Stomach (tissue), 9 donors: Measurements from ENCODE around the gene KTN1. TPM values are rescaled to one million over a fixed set of nuclear protein-coding genes. Genes with fewer than 3 reads are reported as not detected.

ENCODE experiments used
- DNase-seq, 2 donors: peaks; one replicate each; pipeline versions ENCODE4 v3.0.0 to v3.0.0-alpha.2; 2013 to 2019
- H3K27ac ChIP-seq, 5 donors: fragments of 200-600 bp in 4 of 5; sonication (generic) in 4 of 5; one replicate each; pipeline ENCODE4 v1.5.1; 2013 to 2019; ENCODE audit warnings: mild to moderate bottlenecking in 1 of 5, moderate library complexity in 1 of 5
- H3K27me3 ChIP-seq, 3 donors: fragments of 200-600 bp; sonication (generic); one replicate each; pipeline ENCODE4 v1.5.1; 2017 to 2019; ENCODE audit warnings: mixed run types in 1 of 3
- H3K36me3 ChIP-seq, 4 donors: fragments of 200-600 bp; sonication (generic); 1 replicate in 3 of 4; 2 replicates in 1 of 4; pipeline ENCODE4 v1.5.1; 2016 to 2019
- H3K4me1 ChIP-seq, 4 donors: fragments of 200-600 bp; sonication (generic); one replicate each; pipeline ENCODE4 v1.5.1; 2016 to 2019
- H3K4me3 ChIP-seq, 4 donors: fragments of 200-600 bp; sonication (generic) in 3 of 4; one replicate each; pipeline ENCODE4 v1.5.1; 2016 to 2019; ENCODE audit warnings: mild to moderate bottlenecking in 1 of 4
- H3K9me3 ChIP-seq, 4 donors: fragments of 200-600 bp; sonication (generic); one replicate each; pipeline ENCODE4 v1.5.1; 2016 to 2019
- CTCF ChIP-seq, 7 experiments: fragments of 450-650 bp in 4 of 7; fragments of 200-600 bp in 3 of 7; sonication (generic) in 3 of 7; IDR thresholded peaks; one replicate each; pipeline ENCODE4 v1.5.1; 2016 to 2019; ENCODE audit warnings: antibody characterized with exemption in 7 of 7, control low read depth in 2 of 7, mild to moderate bottlenecking in 1 of 7
- EP300 ChIP-seq: sonication (generic); formaldehyde crosslinking; IDR thresholded peaks from one replicate; pipeline ENCODE4 v1.6.1; 2017; ENCODE audit warnings: antibody characterized with exemption
- POLR2A ChIP-seq, 4 donors: fragments of 450-650 bp; IDR thresholded peaks; one replicate each; pipeline ENCODE4 v1.6.1; 2016; ENCODE audit warnings: antibody characterized with exemption in 4 of 4, control low read depth in 2 of 4, mild to moderate bottlenecking in 1 of 4, moderate library complexity in 1 of 4
- POLR2AphosphoS5 ChIP-seq, 3 donors: sonication (generic); formaldehyde crosslinking; IDR thresholded peaks; one replicate each; pipeline ENCODE4 v1.6.1; 2016; ENCODE audit warnings: antibody characterized with exemption in 3 of 3
- WGBS, 5 donors: extraction: QIAGEN DNeasy Blood & Tissue Kit in 3 of 5; methylation state at CpG; one replicate each; pipeline versions ENCODE4 v1.1.5 to v1.1.7; 2013 to 2018; 5-methylcytosine and 5-hydroxymethylcytosine counted together
- intact Hi-C: fragments of 100-400 bp; cut with DNase I; formaldehyde crosslinking; loops from one replicate; pipeline ENCODE4 v1.15.1; 2023; ENCODE audit warnings: low total_unique reads
- polyA plus RNA-seq, 3 donors: library from polyadenylated mRNA; stranded (reverse); fragments of 200-250 nt; gene quantifications; one replicate each; pipeline ENCODE4 v1.2.3, GENCODE V29; 2013
- total RNA-seq, 5 donors: library from RNA; depleted of rRNA; stranded (reverse); fragments of >200 nt; gene quantifications; one replicate each; pipeline versions ENCODE4 v1.1.0 to v1.2.3, GENCODE V29; 2014 to 2016
- donor health status: healthy with polysubstance abuse.
- donor health status: Bipolar disorder and iron deficiency.
- donor health status: healthy.

The KTN1 gene
- total and polyA plus RNA-seq, 8 donors, result 43.3 to 123 (median 81.2) TPM

GRCh38 chr14:55671641-55672040, 91.6 kb downstream of the KTN1 start:
- DNase-seq, result no peak
- no peak for TF ChIP-seq POLR2AphosphoS5 (IDR thresholded peaks at IDR 0.05)
- no peak for TF ChIP-seq EP300
- no peak for TF ChIP-seq POLR2A (IDR thresholded peaks at IDR 0.05)
- no peak for TF ChIP-seq CTCF (IDR thresholded peaks at IDR 0.05)
- intact Hi-C loops, result no loop called here
- 90 to 94% (median 92%) methylated on average over 2 of the region's 2 CpGs for WGBS, 5 donors
- H3K27me3 ChIP-seq, result no peaks in the 10 kb centered on the region
- H3K4me3 ChIP-seq, result no peak overlapping the region
- H3K9me3 ChIP-seq, result no peaks in the 10 kb centered on the region
- no peak overlapping the region for H3K27ac ChIP-seq
- H3K36me3 ChIP-seq, result peaks cover 20 to 79% (median 72%) of the 10 kb centered on the region in 4 donors
- H3K4me1 ChIP-seq, result no peaks in the 10 kb centered on the region

- Histone ChIP-seq H3K4me3 (no peak overlapping the region), H3K27me3 (no peaks in the 10 kb centered on the region), H3K27ac (no peak overlapping the region), H3K36me3 (peaks cover 24 to 89% (median 79%) of the 10 kb centered on the region in 4 donors), H3K4me1 (no peaks in the 10 kb centered on the region), H3K9me3 (no peaks in the 10 kb centered on the region)
- intact Hi-C loops, result no loop called here
- no peak for DNase-seq
- TF ChIP-seq EP300, result no peak
- TF ChIP-seq POLR2A (IDR thresholded peaks at IDR 0.05), result no peak
- TF ChIP-seq CTCF (IDR thresholded peaks at IDR 0.05), result no peak
- TF ChIP-seq POLR2AphosphoS5 (IDR thresholded peaks at IDR 0.05), result no peak
- 76 to 99% (median 93%) methylated on average over 2 of the region's 2 CpGs for WGBS, 5 donors
Measured at GRCh38 chr14:55673048-55673447, 93.0 kb downstream of the KTN1 start.

GRCh38 chr14:55681096-55681495, 101.1 kb downstream of the KTN1 start:
- Histone ChIP-seq H3K36me3 (peaks cover 38 to 100% (median 89%) of the 10 kb centered on the region in 4 donors), H3K27ac (no peak overlapping the region), H3K4me1 (peaks cover 0 to 6% (median 0%) of the 10 kb centered on the region in 4 donors), H3K4me3 (no peak overlapping the region), H3K27me3 (no peaks in the 10 kb centered on the region), H3K9me3 (no peaks in the 10 kb centered on the region)
- WGBS, 5 donors, result 89 to 98% (median 97%) methylated on average over 2 of the region's 2 CpGs
- TF ChIP-seq POLR2A (IDR thresholded peaks at IDR 0.05) (no peak), CTCF (IDR thresholded peaks at IDR 0.05) (no peak), POLR2AphosphoS5 (IDR thresholded peaks at IDR 0.05) (no peak), EP300 (no peak)
- intact Hi-C loops, result no loop called here
- DNase-seq, result no peak

GRCh38 chr14:55684956-55685584, 105.1 kb downstream of the KTN1 start:
- TF ChIP-seq CTCF (IDR thresholded peaks at IDR 0.05) (no peak), POLR2AphosphoS5 (IDR thresholded peaks at IDR 0.05) (no peak), EP300 (no peak), POLR2A (IDR thresholded peaks at IDR 0.05) (no peak)
- Histone ChIP-seq H3K4me1 (no peaks in the 10 kb centered on the region), H3K27me3 (no peaks in the 10 kb centered on the region), H3K27ac (no peak overlapping the region), H3K36me3 (peaks cover 23 to 71% (median 64%) of the 10 kb centered on the region in 4 donors), H3K9me3 (no peaks in the 10 kb centered on the region), H3K4me3 (no peak overlapping the region)
- WGBS, 5 donors, result 96 to 98% (median 97%) methylated on average over 8 of the region's 8 CpGs
- intact Hi-C loops, result no loop called here
- no peak for DNase-seq
